ENCODE results near the gene FCN2.

Gene FCN2

GRCh38 chr9:134880484-134881312 lies at the start of gene FCN2:
FCN2 (plus strand) TSS chr9:134880810; CDS start chr9:134880822, 12 bp downstream.
- DNase-seq, result no peak

GRCh38 chr9:134830926-134831720 lies 49.5 kb upstream of the FCN2 start:
- DNase-seq, result no peak

- DNase-seq, result no peak
These were observed 48.1 kb upstream of the FCN2 start for GRCh38 chr9:134832471-134832870.

GRCh38 chr9:134833294-134833880 lies 47.2 kb upstream of the FCN2 start:
- DNase-seq, result no peak

- no peak for DNase-seq
These were observed 46.2 kb upstream of the FCN2 start for GRCh38 chr9:134834217-134834956.

- DNase-seq, result no peak
These were observed 45.6 kb upstream of the FCN2 start for GRCh38 chr9:134834957-134835419.

GRCh38 chr9:134835448-134835847 lies 45.2 kb upstream of the FCN2 start:
- no peak for DNase-seq

- no peak for DNase-seq
These were observed 44.6 kb upstream of the FCN2 start for GRCh38 chr9:134835987-134836386.

GRCh38 chr9:134836406-134836970 lies 44.1 kb upstream of the FCN2 start:
- no peak for DNase-seq

GRCh38 chr9:134837529-134837928 lies 43.1 kb upstream of the FCN2 start:
- DNase-seq, result no peak

- no peak for DNase-seq
These were observed 41.8 kb upstream of the FCN2 start for GRCh38 chr9:134838651-134839454.

GRCh38 chr9:134839455-134840125 lies 41.0 kb upstream of the FCN2 start:
- no peak for DNase-seq

- DNase-seq, result no peak
These were observed 40.1 kb upstream of the FCN2 start for GRCh38 chr9:134840511-134840910.

- no peak for DNase-seq
These were observed 39.3 kb upstream of the FCN2 start for GRCh38 chr9:134841180-134841904.

GRCh38 chr9:134842321-134842720 lies 38.3 kb upstream of the FCN2 start:
- DNase-seq, result no peak

- DNase-seq, result no peak
These were observed 36.9 kb upstream of the FCN2 start for GRCh38 chr9:134843740-134844139.

GRCh38 chr9:134844821-134845220 lies 35.8 kb upstream of the FCN2 start:
- no peak for DNase-seq

- no peak for DNase-seq
These were observed 34.4 kb upstream of the FCN2 start for GRCh38 chr9:134846187-134846586.

- DNase-seq, result no peak
These were observed 33.9 kb upstream of the FCN2 start for GRCh38 chr9:134846699-134847098.

- no peak for DNase-seq
These were observed 33.5 kb upstream of the FCN2 start for GRCh38 chr9:134847138-134847537.

All from stimulated activated CD4-positive, alpha-beta T cell treated with anti-CD3 and anti-CD28 coated beads, Interleukin-4, amount 100 ng/mL, for 1 hour (primary cell).